ENCODE measurements around the gene HSD17B2.
A peak's percentile ranks its signal among the peaks of the same experiment; 100 is the strongest.

The HSD17B2 gene

GRCh38 chr16:82050909-82051357 lies 15.9 kb downstream of the HSD17B2 start:
- no peak for DNase-seq

- DNase-seq: no peak
Measured at GRCh38 chr16:82051656-82052055, 16.6 kb downstream of the HSD17B2 start.

GRCh38 chr16:82055117-82055516 lies 20.1 kb downstream of the HSD17B2 start:
- DNase-seq: no peak

DNA sequence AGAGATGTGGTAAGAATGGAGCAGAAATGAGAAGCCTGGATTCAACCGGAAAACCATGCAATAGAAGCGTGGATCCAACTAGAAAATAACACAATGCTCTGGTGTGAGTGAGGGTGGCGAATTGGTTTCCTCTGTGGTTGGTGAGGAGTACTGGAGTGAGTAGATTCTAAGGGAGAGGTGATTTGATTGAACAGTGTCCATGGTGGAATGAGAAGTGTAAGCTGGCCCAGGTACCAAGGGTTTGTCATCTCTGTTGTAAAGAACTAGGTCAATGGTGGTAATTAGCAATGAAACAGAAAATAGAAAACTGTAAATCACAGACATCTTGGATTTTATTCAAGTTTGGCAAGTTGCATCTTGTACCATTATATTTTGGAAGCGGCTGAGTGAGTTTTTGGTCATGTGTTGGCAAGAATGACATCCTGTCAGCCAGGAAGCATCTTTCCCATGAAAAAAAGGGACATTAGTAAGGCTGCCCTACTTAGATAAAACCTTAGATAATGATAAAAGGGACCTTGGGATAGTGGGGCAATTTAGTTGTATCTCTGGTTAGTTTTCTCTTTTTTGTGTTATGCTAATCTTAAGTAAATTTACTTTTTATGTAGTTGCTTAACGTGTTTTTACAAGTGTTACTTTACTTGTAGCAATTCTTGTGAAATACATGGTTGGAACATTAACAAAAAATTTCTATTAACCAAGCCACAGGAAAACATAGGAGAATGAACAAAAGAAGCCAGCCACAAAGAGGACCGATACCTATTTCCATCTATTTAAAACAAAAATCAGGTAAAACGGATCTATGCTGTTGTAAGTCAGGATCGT lies 20.9 kb downstream of the HSD17B2 start:
- DNase-seq: no peak

- no peak for DNase-seq
Measured at GRCh38 chr16:82056550-82056896, 21.5 kb downstream of the HSD17B2 start.

DNA sequence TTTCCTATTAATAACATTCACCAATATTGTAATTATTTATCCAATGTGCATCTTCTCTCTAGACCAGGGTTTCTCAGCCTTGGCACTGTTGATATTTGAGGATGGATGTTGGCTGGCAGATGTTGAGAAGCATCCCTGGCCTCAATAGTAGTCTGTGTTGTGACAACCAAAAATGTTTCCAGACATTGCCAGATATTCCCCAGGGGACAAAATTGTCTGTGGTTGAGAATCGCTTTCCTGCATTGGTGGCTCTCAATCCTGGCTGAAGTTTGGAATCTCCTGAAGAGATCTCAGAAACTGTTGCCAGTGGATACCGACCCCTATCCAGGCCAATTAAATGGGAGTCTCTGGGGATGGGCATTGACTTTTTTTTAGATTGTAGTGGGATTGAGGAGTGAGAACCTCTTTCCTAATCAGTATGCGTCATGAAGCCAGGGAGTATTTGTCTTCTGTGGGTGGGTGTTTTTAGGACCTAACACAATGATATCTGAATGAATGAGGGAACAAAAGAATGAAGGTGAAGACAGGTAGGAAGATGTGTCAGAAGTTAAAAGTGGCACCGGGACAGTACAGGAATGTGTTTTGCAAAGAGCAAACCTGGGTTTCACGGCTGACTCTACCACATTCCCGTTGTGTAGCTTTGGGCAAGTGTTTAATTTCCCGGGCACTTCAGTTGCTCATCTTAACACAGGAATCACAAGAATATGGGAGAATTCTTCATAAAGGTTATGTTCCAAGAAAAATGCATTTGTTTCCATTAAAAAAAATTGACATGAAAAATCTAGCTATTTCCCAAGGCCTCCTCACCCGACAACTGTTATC lies 24.3 kb downstream of the HSD17B2 start:
- no peak for DNase-seq

GRCh38 chr16:82059983-82060421 lies 24.9 kb downstream of the HSD17B2 start:
- DNase-seq: no peak

DNA sequence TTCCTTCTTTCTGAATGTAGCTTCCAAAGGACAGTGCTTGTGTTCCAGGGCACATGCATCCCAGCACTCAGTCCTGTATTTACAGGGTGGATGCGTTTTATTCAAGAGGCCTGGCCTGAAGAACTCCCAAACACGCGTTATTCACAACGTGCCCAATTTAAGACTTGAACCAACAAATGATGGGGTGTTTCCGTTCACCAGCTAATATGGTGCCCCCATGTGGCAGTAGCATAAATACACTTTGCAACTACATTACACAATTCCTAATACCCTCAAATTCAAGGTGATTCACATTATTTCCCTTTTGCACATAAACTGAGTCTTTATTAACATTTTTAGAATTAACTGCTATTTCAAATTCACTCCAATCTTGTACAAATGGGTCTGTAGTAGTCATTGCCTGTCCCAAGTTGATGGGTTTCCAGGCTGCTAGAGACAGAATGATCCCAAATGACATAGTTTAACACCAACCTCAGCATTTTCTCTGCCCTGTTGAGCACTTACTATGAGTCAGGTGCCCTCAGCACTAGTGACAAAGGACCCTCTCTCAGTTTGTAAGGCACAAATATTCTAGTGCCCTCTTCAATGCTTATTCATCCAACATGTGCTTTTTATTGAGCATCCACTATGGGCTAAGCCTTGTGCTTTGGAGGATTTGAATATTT lies 26.9 kb downstream of the HSD17B2 start:
- peak; percentile 49 for DNase-seq

GRCh38 chr16:82062645-82063058 lies 27.6 kb downstream of the HSD17B2 start:
- DNase-seq: peak; percentile 21

DNA sequence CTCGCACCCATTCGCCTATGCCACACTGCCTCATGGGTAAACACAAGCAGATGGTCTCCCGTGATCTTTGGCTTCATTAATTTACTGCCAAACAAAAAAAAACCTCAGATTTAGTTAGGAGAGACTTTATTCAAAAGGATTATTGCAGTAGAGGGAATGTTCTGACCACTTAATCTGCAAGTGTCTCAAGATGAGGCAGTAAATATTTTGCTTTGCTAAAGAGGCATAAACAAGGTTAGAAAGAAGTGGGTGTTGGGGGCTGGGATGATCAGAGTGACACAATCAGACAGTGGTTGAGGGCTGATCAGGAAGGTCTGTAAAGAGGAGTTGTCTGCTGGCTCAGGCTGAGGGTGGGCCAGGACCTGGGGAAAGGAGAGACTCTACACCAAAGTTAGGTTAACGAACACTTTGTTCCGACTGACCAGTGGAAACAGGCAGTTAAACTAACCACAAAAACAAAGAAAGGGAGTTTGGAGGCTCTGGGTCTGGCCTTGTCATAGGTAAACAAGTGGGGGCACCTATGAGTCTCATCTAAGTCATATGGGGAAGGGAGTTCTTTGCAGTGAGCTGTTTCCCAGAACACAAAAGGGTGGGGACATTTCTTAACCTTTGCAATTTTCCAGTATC lies 28.5 kb downstream of the HSD17B2 start:
- DNase-seq: peak; percentile 75

DNA sequence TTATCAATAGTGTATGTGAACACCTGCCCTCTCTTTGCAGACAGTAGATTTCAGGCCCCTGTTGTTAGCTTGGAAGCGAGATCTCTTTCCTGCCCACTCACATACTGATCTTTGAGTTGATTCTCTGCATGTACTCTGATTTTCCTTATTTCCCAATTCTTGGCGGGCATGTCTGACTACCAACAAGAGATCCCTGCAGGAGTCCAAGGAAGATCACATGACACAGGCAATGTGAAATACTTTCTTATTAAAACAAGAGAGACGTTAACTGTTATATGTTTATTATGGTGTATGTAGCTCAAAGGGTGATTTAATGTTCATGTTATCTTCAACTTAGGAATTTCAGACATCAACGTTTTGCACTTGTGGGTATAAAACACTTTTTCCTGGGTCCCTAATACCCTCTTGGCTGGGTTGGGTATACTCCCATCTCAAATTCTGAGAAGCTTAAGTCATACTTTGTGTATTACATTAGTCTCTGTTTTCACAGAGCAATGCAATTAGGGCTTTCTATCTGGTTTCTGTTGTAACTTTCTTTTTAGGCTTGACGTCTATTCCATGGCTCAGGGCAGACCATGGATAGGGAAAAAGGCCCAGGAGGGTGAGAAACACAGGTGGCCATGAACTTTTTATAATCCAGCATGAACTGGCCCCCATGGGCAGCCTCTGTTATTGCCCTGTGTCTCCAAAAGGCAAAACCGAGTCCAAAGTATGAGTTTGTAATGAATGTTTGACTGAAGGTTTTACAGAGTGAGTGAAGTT lies 32.2 kb downstream of the HSD17B2 start:
- DNase-seq: no peak

DNA sequence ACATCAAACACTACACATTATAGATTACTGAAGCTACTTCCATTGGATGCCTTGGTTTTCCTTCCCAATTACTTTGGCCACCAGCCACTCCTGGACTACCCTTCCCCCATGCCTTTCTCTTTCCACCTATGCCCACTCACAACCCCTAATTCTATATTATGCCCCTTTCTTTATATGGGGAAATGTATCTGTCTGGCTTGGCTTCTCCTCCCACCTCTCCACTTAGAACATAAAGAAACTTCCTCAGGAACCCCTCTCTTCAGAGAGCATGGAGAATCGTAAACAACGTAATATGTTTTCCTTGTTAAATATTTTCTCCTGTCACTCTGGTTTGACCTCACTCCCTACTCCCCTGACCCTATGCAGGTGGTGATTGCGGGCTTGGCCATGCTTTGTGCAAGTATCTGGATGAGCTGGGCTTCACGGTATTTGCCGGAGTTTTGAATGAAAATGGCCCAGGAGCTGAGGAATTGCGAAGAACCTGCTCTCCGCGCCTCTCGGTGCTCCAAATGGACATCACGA lies 32.8 kb downstream of the HSD17B2 start:
- no peak for DNase-seq

- no peak for DNase-seq
Measured at GRCh38 chr16:82070656-82071369, 35.8 kb downstream of the HSD17B2 start.

GRCh38 chr16:82071421-82071820 lies 36.4 kb downstream of the HSD17B2 start:
- DNase-seq: no peak

- no peak for DNase-seq
Measured at GRCh38 chr16:82072313-82072712, 37.3 kb downstream of the HSD17B2 start.

DNA sequence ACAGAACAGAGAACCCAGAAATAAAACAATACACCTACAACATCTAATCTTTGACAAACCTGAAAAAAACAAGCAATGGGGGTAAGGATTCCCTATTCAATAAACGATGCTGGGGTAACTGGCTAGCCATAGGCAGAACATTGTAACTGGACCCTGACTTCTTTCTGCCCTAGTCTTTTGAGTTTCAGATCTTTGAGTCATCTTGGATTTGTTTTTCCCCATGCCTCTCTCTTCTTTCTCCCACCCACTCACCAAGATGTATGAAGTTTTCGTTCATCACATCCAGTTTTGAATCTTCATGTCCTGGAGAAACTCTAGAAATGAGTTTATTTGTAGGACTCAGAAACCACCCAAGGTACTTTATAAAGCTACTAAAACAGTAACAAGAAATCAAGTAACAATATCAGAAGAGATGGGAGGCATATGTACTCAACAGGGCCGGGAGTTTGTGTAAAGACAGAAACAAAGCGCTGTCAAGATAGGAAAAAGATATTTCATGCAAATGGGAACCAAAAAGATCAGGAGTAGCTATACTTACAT lies 39.0 kb downstream of the HSD17B2 start:
- no peak for DNase-seq

DNA sequence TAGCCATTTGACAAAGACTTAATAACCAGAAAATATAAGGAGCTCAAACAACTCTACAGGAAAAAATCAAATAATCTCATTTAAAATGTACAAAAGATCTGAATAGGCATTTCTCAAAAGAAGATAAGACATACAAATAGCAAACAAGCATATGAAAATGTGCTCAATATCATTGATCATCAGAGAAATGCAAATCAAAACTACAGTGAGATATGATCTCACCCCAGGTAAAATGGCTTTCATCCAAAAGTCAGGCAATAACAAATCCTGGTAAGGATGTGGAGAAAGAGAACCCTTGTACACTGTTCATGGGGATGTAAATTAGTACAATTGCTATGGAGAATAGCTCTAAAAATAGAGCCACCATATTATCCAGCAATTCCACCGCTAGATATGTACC lies 43.1 kb downstream of the HSD17B2 start:
- no peak for DNase-seq

GRCh38 chr16:82079892-82080291 lies 44.8 kb downstream of the HSD17B2 start:
- DNase-seq: no peak

DNA sequence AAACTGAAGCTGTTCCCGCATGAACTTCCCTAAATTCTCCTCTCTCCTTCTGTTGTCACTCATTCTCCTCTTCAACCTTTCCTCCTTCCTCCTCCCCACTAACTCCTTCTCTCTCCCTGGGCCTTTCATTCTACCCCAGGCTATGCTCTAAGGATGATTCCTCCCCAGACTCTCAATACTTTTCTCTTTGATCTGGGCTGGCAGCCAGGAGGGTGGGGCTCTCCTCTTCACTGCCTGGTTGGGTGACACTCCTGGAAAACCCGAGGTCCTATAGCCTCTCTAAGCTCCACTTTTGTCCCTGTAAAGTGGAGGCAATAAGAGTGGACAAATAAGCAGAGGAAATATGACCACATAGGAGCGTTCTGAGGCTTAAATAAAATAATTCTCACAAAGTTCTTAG lies 46.2 kb downstream of the HSD17B2 start:
- DNase-seq: no peak

DNA sequence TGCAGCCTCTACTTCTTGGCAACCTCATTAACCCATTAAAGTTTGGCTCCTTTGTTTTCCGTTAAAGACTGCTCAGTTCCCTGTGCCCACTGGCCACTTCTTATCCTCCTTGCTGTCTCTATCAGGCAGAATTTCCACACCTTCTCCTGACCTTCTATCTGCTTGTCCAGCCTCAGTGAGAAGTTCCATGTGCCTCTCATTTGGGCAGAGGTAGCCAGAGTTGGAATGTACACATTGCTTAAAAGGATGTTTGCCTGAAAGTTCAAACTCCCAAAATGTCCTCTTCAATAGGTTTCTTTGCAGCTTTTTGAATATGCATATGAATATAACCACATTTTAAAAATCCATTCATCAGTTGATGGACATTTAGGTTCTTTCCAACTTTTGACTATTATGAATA lies 47.0 kb downstream of the HSD17B2 start:
- no peak for DNase-seq
